HG02840 (cell line): ENCODE results near the gene SCLY.

Experiments
- ATAC-seq: cut with Tn5 transposase; IDR thresholded peaks from one replicate; pipeline ENCODE4 v1.9.1; 2021; ENCODE audit warnings: mild to moderate bottlenecking, moderate library complexity, moderate number of reproducible peaks; ENCODE audit not compliant: unreplicated experiment, low FRiP score

The SCLY gene

GRCh38 chr2:238096311-238097011 lies 35.7 kb downstream of the SCLY start:
- ATAC-seq: no peak

- no peak for ATAC-seq
Observed at GRCh38 chr2:238097201-238097987, 36.6 kb downstream of the SCLY start.

- ATAC-seq: peak; percentile 61
Observed at GRCh38 chr2:238097988-238098871, 37.4 kb downstream of the SCLY start.

- peak; percentile 14 for ATAC-seq
Observed at GRCh38 chr2:238098901-238099713, 38.3 kb downstream of the SCLY start.

- ATAC-seq: no peak
Observed at GRCh38 chr2:238099714-238100048, 38.9 kb downstream of the SCLY start.

- no peak for ATAC-seq
Observed at GRCh38 chr2:238100049-238100820, 39.4 kb downstream of the SCLY start, which contains the start of gene ESPNL. ESPNL (plus strand) TSS chr2:238100340; CDS start chr2:238100420, 80 bp downstream.

- no peak for ATAC-seq
Observed at GRCh38 chr2:238100821-238101771, 40.3 kb downstream of the SCLY start.

GRCh38 chr2:238101891-238102841 lies 41.4 kb downstream of the SCLY start:
- ATAC-seq: no peak

GRCh38 chr2:238102865-238103264 lies 42.1 kb downstream of the SCLY start:
- no peak for ATAC-seq

- ATAC-seq: no peak
Observed at GRCh38 chr2:238103465-238104225, 42.8 kb downstream of the SCLY start.

GRCh38 chr2:238104226-238104690 lies 43.5 kb downstream of the SCLY start:
- ATAC-seq: no peak

- ATAC-seq: no peak
Observed at GRCh38 chr2:238104691-238105371, 44.0 kb downstream of the SCLY start.

GRCh38 chr2:238105506-238106338 lies 44.9 kb downstream of the SCLY start:
- no peak for ATAC-seq

- ATAC-seq: no peak
Observed at GRCh38 chr2:238106339-238106697, 45.5 kb downstream of the SCLY start.
